CD14-positive monocyte (primary cell): ENCODE data around the gene OPN4. TPM values are rescaled to one million over a fixed set of nuclear protein-coding genes. Genes with fewer than 3 reads are reported as not detected.

Source experiments
- DNase-seq, 3 donors: peaks; one replicate each; pipeline ENCODE4 v3.0.0-alpha.2; 2011 to 2022
- H2AFZ ChIP-seq: 2 replicates; pipeline ENCODE4 v1.6.0; 2012; ENCODE audit warnings: mild to moderate bottlenecking, low read depth, low read length, inconsistent platforms; ENCODE audit not compliant: insufficient read depth, poor library complexity, severe bottlenecking
- H3K27ac ChIP-seq, 2 donors: 1 replicate in 1 of 2; 2 replicates in 1 of 2; pipeline ENCODE4 v1.5.1; 2012 to 2013; ENCODE audit warnings: low read length in 2 of 2, control low read depth in 1 of 2, inconsistent platforms in 1 of 2, low read depth in 1 of 2, mild to moderate bottlenecking in 1 of 2
- H3K27me3 ChIP-seq, 2 donors: one replicate each; pipeline versions ENCODE4 v1.6.0 to v1.6.1; 2011 to 2013; ENCODE audit warnings: low read length in 2 of 2; ENCODE audit not compliant: control insufficient read depth in 2 of 2, insufficient read depth in 2 of 2
- H3K36me3 ChIP-seq, 2 donors: replicated peaks in 1 of 2; 1 replicate in 1 of 2; 2 replicates in 1 of 2; pipeline versions ENCODE4 v1.5.1 to v1.6.1; 2012 to 2013; ENCODE audit warnings: low read length in 2 of 2, control low read depth in 1 of 2, inconsistent platforms in 1 of 2, mild to moderate bottlenecking in 1 of 2; ENCODE audit not compliant: insufficient read depth in 2 of 2, control insufficient read depth in 1 of 2
- H3K4me1 ChIP-seq, 2 donors: 1 replicate in 1 of 2; 2 replicates in 1 of 2; pipeline versions ENCODE4 v1.5.1 to v1.6.1; 2012 to 2013; ENCODE audit warnings: low read length in 2 of 2, control low read depth in 1 of 2, inconsistent platforms in 1 of 2, mild to moderate bottlenecking in 1 of 2, moderate library complexity in 1 of 2; ENCODE audit not compliant: insufficient read depth in 2 of 2, control insufficient read depth in 1 of 2
- H3K4me2 ChIP-seq: replicated peaks from 2 replicates; pipeline ENCODE3; 2012; ENCODE audit warnings: low read length, moderate library complexity, mild to moderate bottlenecking; ENCODE audit not compliant: poor library complexity, severe bottlenecking; ENCODE audit errors: extremely low read depth
- H3K4me3 ChIP-seq, 3 experiments: fragments of 200-600 bp in 1 of 3; sonication (generic) in 1 of 3; replicated peaks in 1 of 3; 1 replicate in 2 of 3; 2 replicates in 1 of 3; pipeline ENCODE4 v1.5.1; 2011 to 2013; ENCODE audit warnings: low read length in 3 of 3, mild to moderate bottlenecking in 3 of 3, control low read depth in 2 of 3, low read depth in 2 of 3, inconsistent platforms in 1 of 3, moderate library complexity in 1 of 3
- H3K79me2 ChIP-seq: 2 replicates; pipeline ENCODE4 v1.6.0; 2012; ENCODE audit warnings: mild to moderate bottlenecking, control low read depth, inconsistent platforms, low read length, moderate library complexity; ENCODE audit not compliant: insufficient read depth
- H3K9ac ChIP-seq: 2 replicates; pipeline ENCODE4 v1.6.0; 2017; ENCODE audit warnings: low read length, mild to moderate bottlenecking; ENCODE audit not compliant: insufficient read depth, poor library complexity, severe bottlenecking
- H3K9me3 ChIP-seq, 2 donors: replicated peaks in 1 of 2; 1 replicate in 1 of 2; 2 replicates in 1 of 2; pipeline versions ENCODE4 v1.5.1 to v1.6.1; 2012 to 2013; ENCODE audit warnings: low read length in 2 of 2, control low read depth in 1 of 2; ENCODE audit not compliant: control insufficient read depth in 1 of 2, insufficient read depth in 1 of 2
- H4K20me1 ChIP-seq: 2 replicates; pipeline ENCODE4 v1.6.0; 2012; ENCODE audit warnings: mild to moderate bottlenecking, low read length, control low read depth, moderate library complexity; ENCODE audit not compliant: insufficient read depth
- H3K27ac Mint-ChIP-seq, 7 donors: one replicate each; pipeline ENCODE4 v1.8.0; 2020; ENCODE audit warnings: mild to moderate bottlenecking in 7 of 7, mixed read lengths in 7 of 7, moderate library complexity in 6 of 7, inconsistent platforms in 2 of 7
- H3K27me3 Mint-ChIP-seq, 3 donors: one replicate each; pipeline ENCODE4 v1.8.0; 2021 to 2022; ENCODE audit warnings: low read depth in 3 of 3, mild to moderate bottlenecking in 3 of 3, mixed read lengths in 3 of 3, moderate library complexity in 3 of 3, inconsistent platforms in 1 of 3
- H3K36me3 Mint-ChIP-seq, 2 donors: one replicate each; pipeline ENCODE4 v1.8.0; 2020; ENCODE audit warnings: mixed read lengths in 2 of 2, inconsistent platforms in 1 of 2, mild to moderate bottlenecking in 1 of 2
- H3K4me1 Mint-ChIP-seq: one replicate; pipeline ENCODE4 v1.8.0; 2020; ENCODE audit warnings: mild to moderate bottlenecking, mixed read lengths
- H3K4me3 Mint-ChIP-seq, 2 donors: one replicate each; pipeline ENCODE4 v1.8.0; 2020; ENCODE audit warnings: mild to moderate bottlenecking in 2 of 2, mixed read lengths in 2 of 2, moderate library complexity in 1 of 2
- H3K9me3 Mint-ChIP-seq, 7 donors: one replicate each; pipeline ENCODE4 v1.8.0; 2020 to 2022; ENCODE audit warnings: mixed read lengths in 7 of 7, mild to moderate bottlenecking in 6 of 7, moderate library complexity in 6 of 7, inconsistent platforms in 2 of 7
- WGBS: methylation state at CpG from one replicate; pipeline ENCODE4 v1.1.5; 2013; ENCODE audit warnings: missing lambda C conversion rate; ENCODE audit not compliant: insufficient coverage; 5-methylcytosine and 5-hydroxymethylcytosine counted together
- intact Hi-C, 2 donors: fragments of 100-400 bp; cut with micrococcal nuclease; formaldehyde crosslinking; loops; one replicate each; pipeline versions ENCODE4 v1.15.0 to v1.15.1; 2023
- polyA plus RNA-seq, 3 donors: library from polyadenylated mRNA; depleted of rRNA in 1 of 3; unstranded in 2 of 3; stranded (reverse) in 1 of 3; fragments of 300-500 nt in 2 of 3; fragments of >200 nt in 1 of 3; fragmentation: Illumina TruSeq in 2 of 3; gene quantifications; 1 replicate in 2 of 3; 2 replicates in 1 of 3; pipeline ENCODE4 v1.2.3, GENCODE V29; 2012 to 2021
- TF ChIP-seq, protein P1 (sequence below): fragments of 200-600 bp; IDR thresholded peaks from one replicate; pipeline ENCODE4 v1.8.0; 2022; ENCODE audit warnings: antibody characterized with exemption, mild to moderate bottlenecking

OPN4 gene
- polyA plus RNA-seq, 3 donors, result not detected

DNA sequence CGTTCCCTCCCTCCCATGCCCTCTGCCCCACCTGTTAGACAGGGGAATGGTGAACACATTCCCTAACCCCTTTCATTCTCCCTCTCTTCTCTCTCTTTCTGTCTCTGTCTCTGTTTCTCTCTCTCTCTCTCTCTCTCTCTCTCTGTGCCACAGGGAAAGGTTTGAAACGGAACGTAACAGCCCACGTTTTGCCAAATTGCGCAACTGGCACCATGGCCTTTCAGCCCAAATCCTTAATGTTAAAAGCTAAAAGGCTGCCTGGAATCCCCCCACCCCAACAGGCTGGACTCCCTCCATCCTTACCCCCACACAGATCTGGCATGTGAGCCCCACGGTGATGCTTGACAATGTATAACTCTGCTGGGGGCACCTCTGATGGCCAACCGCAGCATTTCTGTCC, 44.8 kb downstream of the OPN4 start:
- DNase-seq, result no peak
- H3K4me1 ChIP-seq, result no peaks in the 10 kb centered on the region
- TF ChIP-seq, protein P1, sequence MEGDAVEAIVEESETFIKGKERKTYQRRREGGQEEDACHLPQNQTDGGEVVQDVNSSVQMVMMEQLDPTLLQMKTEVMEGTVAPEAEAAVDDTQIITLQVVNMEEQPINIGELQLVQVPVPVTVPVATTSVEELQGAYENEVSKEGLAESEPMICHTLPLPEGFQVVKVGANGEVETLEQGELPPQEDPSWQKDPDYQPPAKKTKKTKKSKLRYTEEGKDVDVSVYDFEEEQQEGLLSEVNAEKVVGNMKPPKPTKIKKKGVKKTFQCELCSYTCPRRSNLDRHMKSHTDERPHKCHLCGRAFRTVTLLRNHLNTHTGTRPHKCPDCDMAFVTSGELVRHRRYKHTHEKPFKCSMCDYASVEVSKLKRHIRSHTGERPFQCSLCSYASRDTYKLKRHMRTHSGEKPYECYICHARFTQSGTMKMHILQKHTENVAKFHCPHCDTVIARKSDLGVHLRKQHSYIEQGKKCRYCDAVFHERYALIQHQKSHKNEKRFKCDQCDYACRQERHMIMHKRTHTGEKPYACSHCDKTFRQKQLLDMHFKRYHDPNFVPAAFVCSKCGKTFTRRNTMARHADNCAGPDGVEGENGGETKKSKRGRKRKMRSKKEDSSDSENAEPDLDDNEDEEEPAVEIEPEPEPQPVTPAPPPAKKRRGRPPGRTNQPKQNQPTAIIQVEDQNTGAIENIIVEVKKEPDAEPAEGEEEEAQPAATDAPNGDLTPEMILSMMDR, result no peak
- intact Hi-C loops, result no loop called here
- Mint-ChIP-seq H3K4me3 (no peak overlapping the region), H3K27ac (no peak overlapping the region), H3K27me3 (peaks cover 8 to 9% (median 9%) of the 10 kb centered on the region in 3 donors), H3K4me1 (no peaks in the 10 kb centered on the region), H3K36me3 (no peaks in the 10 kb centered on the region), H3K9me3 (no peaks in the 10 kb centered on the region)
- H3K36me3 ChIP-seq, result no peaks in the 10 kb centered on the region
- peaks cover 0 to 3% of the 10 kb centered on the region in 2 donors for H3K27me3 ChIP-seq
- 64% methylated on average over 5 of the region's 7 CpGs for WGBS
- no peak overlapping the region for H3K27ac ChIP-seq
- no peaks in the 10 kb centered on the region for H4K20me1 ChIP-seq
- H3K4me2 ChIP-seq, result no peak overlapping the region
- H2AFZ ChIP-seq, result no peak overlapping the region
- no peaks in the 10 kb centered on the region for H3K79me2 ChIP-seq
- no peaks in the 10 kb centered on the region for H3K9me3 ChIP-seq
- H3K9ac ChIP-seq, result no peak overlapping the region
- no peak overlapping the region for H3K4me3 ChIP-seq

DNA sequence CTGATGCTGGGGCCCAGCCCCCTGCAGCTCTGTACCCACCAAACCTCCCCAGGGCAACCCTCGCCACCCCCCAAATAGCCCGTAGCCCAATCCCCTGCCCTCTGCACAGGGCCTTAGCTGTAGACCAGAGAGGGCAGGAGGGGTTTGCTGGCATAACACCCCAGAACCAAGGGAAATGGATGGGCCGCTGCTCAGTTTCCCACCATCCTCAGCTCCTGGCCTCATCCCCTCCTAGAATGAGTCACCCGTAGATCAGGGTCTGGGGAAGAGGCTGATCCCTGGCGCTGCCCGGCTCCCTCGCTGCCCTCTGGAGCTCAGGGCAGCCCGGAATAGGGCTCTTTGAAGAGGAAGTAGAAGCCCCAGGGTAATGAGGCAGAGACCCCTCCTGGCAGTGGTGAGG, 45.2 kb downstream of the OPN4 start:
- Histone ChIP-seq H3K9me3 (no peaks in the 10 kb centered on the region), H3K4me2 (no peak overlapping the region), H3K27ac (no peak overlapping the region), H3K79me2 (no peaks in the 10 kb centered on the region), H3K27me3 (peaks cover 0 to 3% of the 10 kb centered on the region in 2 donors), H3K4me3 (no peak overlapping the region), H3K36me3 (no peaks in the 10 kb centered on the region), H2AFZ (no peak overlapping the region), H3K9ac (no peak overlapping the region), H3K4me1 (no peaks in the 10 kb centered on the region), H4K20me1 (no peaks in the 10 kb centered on the region)
- Mint-ChIP-seq H3K27ac (no peak overlapping the region), H3K4me1 (no peaks in the 10 kb centered on the region), H3K36me3 (no peaks in the 10 kb centered on the region), H3K27me3 (peaks cover 7 to 8% (median 8%) of the 10 kb centered on the region in 3 donors), H3K4me3 (no peak overlapping the region), H3K9me3 (no peaks in the 10 kb centered on the region)
- DNase-seq, result no peak
- TF ChIP-seq, protein P1, result no peak
- 93% methylated on average over 8 of the region's 8 CpGs for WGBS
- intact Hi-C loops, result no loop called here
